Hepatocyte (in vitro differentiated cells): Measurements from ENCODE around the gene TEX13C. TPM values are rescaled to one million over a fixed set of nuclear protein-coding genes. Genes with fewer than 3 reads are reported as not detected.

Experiments
- DNase-seq: peaks from one replicate; pipeline ENCODE4 v3.0.0-alpha.2; 2016; ENCODE audit warnings: low spot score
- H2AFZ ChIP-seq: fragments of 200-600 bp; sonication (generic); 2 replicates; pipeline ENCODE4 v1.6.0; 2016; ENCODE audit warnings: antibody characterized with exemption, mild to moderate bottlenecking
- H3K27ac ChIP-seq: fragments of 200-600 bp; sonication (generic); 2 replicates; pipeline ENCODE4 v1.5.1; 2016; ENCODE audit warnings: mild to moderate bottlenecking
- H3K27me3 ChIP-seq: fragments of 200-600 bp; sonication (generic); 2 replicates; pipeline ENCODE4 v1.6.1; 2016
- H3K36me3 ChIP-seq: fragments of 200-600 bp; sonication (generic); replicated peaks from 2 replicates; pipeline ENCODE4 v1.5.1; 2016; ENCODE audit warnings: low read depth; ENCODE audit not compliant: insufficient read depth
- H3K4me1 ChIP-seq: fragments of 200-600 bp; sonication (generic); 2 replicates; pipeline ENCODE4 v1.5.1; 2016; ENCODE audit warnings: mild to moderate bottlenecking, moderate library complexity; ENCODE audit not compliant: insufficient read depth
- H3K4me2 ChIP-seq: fragments of 200-600 bp; sonication (generic); 2 replicates; pipeline ENCODE4 v1.6.0; 2016
- H3K4me3 ChIP-seq: fragments of 200-600 bp; sonication (generic); 2 replicates; pipeline ENCODE4 v1.5.1; 2016; ENCODE audit warnings: mild to moderate bottlenecking
- H3K79me2 ChIP-seq: fragments of 200-600 bp; sonication (generic); 2 replicates; pipeline ENCODE4 v1.6.0; 2017; ENCODE audit warnings: mild to moderate bottlenecking
- H3K9me2 ChIP-seq: fragments of 200-600 bp; sonication (generic); replicated peaks from 2 replicates; pipeline ENCODE4 v1.6.0; 2017; ENCODE audit warnings: mild to moderate bottlenecking; ENCODE audit not compliant: insufficient read depth
- H3K9me3 ChIP-seq: fragments of 200-600 bp; sonication (generic); 2 replicates; pipeline ENCODE4 v1.5.1; 2016; ENCODE audit warnings: low read depth, mild to moderate bottlenecking
- H4K20me1 ChIP-seq: fragments of 200-600 bp; sonication (generic); 2 replicates; pipeline ENCODE4 v1.6.0; 2016; ENCODE audit warnings: mild to moderate bottlenecking; ENCODE audit not compliant: insufficient read depth, poor library complexity, severe bottlenecking
- CTCF ChIP-seq: fragments of 200-600 bp; sonication (generic); IDR thresholded peaks from 2 replicates; pipeline ENCODE4 v1.5.1; 2016; ENCODE audit warnings: antibody characterized with exemption, mild to moderate bottlenecking; ENCODE audit not compliant: poor library complexity
- EZH2 ChIP-seq: fragments of 200-600 bp; sonication (generic); IDR thresholded peaks from 2 replicates; pipeline ENCODE4 v1.6.1; 2016; ENCODE audit warnings: antibody characterized with exemption, mild to moderate bottlenecking, borderline replicate concordance
- EZH2phosphoT487 ChIP-seq: fragments of 200-600 bp; sonication (generic); IDR thresholded peaks from one replicate; pipeline ENCODE4 v1.6.1; 2018; ENCODE audit warnings: antibody characterized with exemption, mild to moderate bottlenecking, low read depth, moderate library complexity; ENCODE audit not compliant: unreplicated experiment, severe bottlenecking
- WGBS: methylation state at CpG from one replicate; pipeline ENCODE4 v1.1.6; 2016; ENCODE audit warnings: low lambda C conversion rate; ENCODE audit errors: missing lambda C conversion rate; 5-methylcytosine and 5-hydroxymethylcytosine counted together
- polyA plus RNA-seq: library from polyadenylated mRNA; unstranded; fragments of >200 nt; fragmentation: Nextera tagmentation; extraction: Ambion mirVana; gene quantifications from 2 replicates; pipeline ENCODE4 v1.2.1, GENCODE V29; 2016
- total RNA-seq: library from RNA; depleted of rRNA; stranded (reverse); fragments of >200 nt; gene quantifications from 2 replicates; pipeline ENCODE4 v1.2.3, GENCODE V29; 2014

The TEX13C gene
- total RNA-seq (not detected in 2 replicates), polyA plus RNA-seq (not detected in 2 replicates)

DNA sequence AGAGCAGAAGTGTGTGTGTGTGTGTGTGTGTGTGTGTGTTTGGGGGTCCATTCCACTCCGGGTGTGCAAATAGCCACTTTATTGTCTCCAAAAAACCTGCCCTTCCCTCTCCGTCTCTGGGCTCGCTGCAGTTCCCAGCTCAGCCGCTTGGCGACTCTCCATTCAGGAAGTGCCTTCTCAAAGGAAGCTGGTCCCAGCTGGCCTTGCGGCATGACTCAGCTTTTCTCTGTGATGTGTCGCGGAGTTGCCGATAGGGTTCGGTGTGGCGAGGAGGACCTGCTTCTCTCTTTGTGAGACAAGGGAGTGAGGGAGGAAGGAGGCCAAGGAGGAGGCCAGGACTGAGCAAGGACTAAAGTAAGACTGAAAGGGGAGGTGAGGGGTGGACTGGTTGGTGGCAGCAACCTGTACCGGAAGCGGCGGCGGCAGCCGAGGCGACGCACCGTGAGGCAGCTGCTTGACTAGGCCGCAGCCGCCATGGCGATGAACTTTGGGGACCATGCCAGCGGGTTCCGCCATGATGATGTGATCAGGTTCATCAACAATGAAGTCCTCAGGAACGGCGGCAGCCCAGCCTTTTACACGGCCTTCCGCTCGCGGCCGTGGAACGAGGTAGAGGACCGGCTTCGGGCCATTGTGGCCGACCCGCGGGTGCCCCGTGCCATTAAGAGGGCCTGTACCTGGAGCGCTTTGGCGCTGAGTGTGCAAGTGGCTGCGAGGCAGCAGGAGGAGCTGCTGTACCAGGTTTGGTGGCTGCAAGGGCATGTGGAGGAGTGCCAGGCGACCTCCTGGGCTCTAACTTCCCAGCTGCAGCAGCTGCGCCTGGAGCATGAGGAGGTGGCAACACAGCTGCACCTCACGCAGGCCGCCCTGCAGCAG, at the start of gene TEX13C:
TEX13C (plus strand) TSS at position 226 of the 876 bp plus-strand sequence; CDS start at position 475, 249 bp downstream.
- no peak for DNase-seq
- TF ChIP-seq EZH2phosphoT487 (no peak), CTCF (no peak), EZH2 (no peak)
- 94% methylated on average over 40 of the region's 45 CpGs for WGBS

DNA sequence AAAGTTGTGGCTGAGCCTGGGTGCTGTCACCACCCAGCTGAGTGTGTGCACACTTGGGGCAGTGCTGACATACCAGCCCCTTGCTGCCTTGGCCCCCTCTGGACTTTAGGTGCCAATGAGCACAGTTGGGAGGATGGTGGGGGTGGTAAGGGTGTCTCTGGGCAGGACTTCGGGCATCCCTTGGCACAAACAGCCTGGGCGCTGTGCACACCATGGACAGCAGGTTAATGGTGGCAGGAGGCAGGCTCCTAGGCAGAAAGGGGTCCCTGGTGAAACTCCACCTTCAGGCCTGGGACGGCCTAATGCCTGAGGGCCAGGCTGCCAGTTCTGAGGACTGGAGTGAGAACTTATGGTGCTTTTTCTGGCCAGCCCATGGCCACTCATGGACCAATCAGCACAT, 32.4 kb upstream of the TEX13C start:
- Histone ChIP-seq H3K4me1 (peaks cover 5% of the 10 kb centered on the region), H2AFZ (no peak overlapping the region), H3K4me3 (no peak overlapping the region), H4K20me1 (no peaks in the 10 kb centered on the region), H3K79me2 (no peaks in the 10 kb centered on the region), H3K9me2 (no peaks in the 10 kb centered on the region), H3K27me3 (no peaks in the 10 kb centered on the region), H3K9me3 (no peaks in the 10 kb centered on the region), H3K27ac (no peak overlapping the region), H3K36me3 (no peaks in the 10 kb centered on the region), H3K4me2 (no peak overlapping the region)
- TF ChIP-seq CTCF (no peak), EZH2phosphoT487 (no peak), EZH2 (no peak)
- no peak for DNase-seq
- 77% methylated on average over 3 of the region's 3 CpGs for WGBS

More for the DNA sequence above, at the start of gene TEX13C:
- Histone ChIP-seq H3K9me2 (no peaks in the 10 kb centered on the region), H3K4me1 (no peaks in the 10 kb centered on the region), H4K20me1 (no peaks in the 10 kb centered on the region), H3K79me2 (no peaks in the 10 kb centered on the region), H2AFZ (no peak within 1 kb of the TSS), H3K4me3 (no peak within 1 kb of the TSS), H3K27ac (no peak within 1 kb of the TSS), H3K9me3 (no peaks in the 10 kb centered on the region), H3K36me3 (no peaks in the 10 kb centered on the region), H3K4me2 (no peak within 1 kb of the TSS), H3K27me3 (no peaks in the 10 kb centered on the region)

DNA sequence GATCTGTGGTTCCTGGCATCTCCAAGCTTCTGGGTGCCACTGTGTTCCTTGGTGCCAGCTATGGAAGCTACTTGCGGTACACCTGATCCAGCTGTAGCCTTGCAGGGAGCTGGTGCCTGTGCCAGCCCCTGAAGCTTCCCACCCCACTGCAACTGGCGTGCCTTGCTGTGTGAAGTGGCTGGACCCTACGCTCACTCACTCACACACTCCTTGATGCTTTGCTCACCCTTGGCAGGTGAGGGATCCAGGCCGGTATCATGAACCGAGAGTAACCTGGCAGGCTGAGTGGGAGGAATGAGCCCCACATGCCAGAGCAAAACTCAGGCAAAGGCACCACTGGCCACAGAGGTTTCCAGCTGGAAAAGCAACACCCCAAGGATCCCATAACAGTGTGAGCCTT, 31.3 kb upstream of the TEX13C start:
- no peak overlapping the region for H3K4me3 ChIP-seq

More for the DNA sequence above, 31.3 kb upstream of the TEX13C start:
- 94% methylated on average over 5 of the region's 5 CpGs for WGBS
- Histone ChIP-seq H3K4me1 (peaks cover 5% of the 10 kb centered on the region), H3K9me3 (no peaks in the 10 kb centered on the region), H2AFZ (no peak overlapping the region), H3K9me2 (no peaks in the 10 kb centered on the region), H3K36me3 (no peaks in the 10 kb centered on the region), H3K27me3 (no peaks in the 10 kb centered on the region), H3K4me2 (no peak overlapping the region), H4K20me1 (no peaks in the 10 kb centered on the region), H3K79me2 (no peaks in the 10 kb centered on the region), H3K27ac (no peak overlapping the region)
- TF ChIP-seq EZH2 (no peak), CTCF (no peak), EZH2phosphoT487 (no peak)
- no peak for DNase-seq
